GM23338 (cell line): Measurements from ENCODE around the gene SNRNP27. TPM values are rescaled to one million over a fixed set of nuclear protein-coding genes. Genes with fewer than 3 reads are reported as not detected.
A peak's percentile ranks its signal among the peaks of the same experiment; 100 is the strongest.

ENCODE experiments used
- ATAC-seq: fragments of 200-7000 bp; cut with Tn5 transposase; 3 replicates; pipeline ENCODE4 v1.9.1; 2020
- DNase-seq: peaks from one replicate; pipeline ENCODE4 v3.0.0-alpha.2; 2015; ENCODE audit warnings: low spot score
- H2AFZ ChIP-seq: fragments of 200-600 bp; sonication (generic); 2 replicates; pipeline ENCODE4 v1.8.0; 2016; ENCODE audit warnings: antibody characterized with exemption, mild to moderate bottlenecking, moderate library complexity
- H3F3A ChIP-seq: fragments of 200-600 bp; sonication (generic); replicated peaks from 2 replicates; pipeline ENCODE4 v1.8.0; 2017; ENCODE audit warnings: antibody characterized with exemption, mixed run types, low read depth
- H3K27ac ChIP-seq: fragments of 200-600 bp; sonication (generic); 2 replicates; pipeline ENCODE4 v1.6.1; 2016; ENCODE audit warnings: low read depth
- H3K27me3 ChIP-seq: fragments of 200-600 bp; sonication (generic); 2 replicates; pipeline ENCODE4 v1.8.0; 2016; ENCODE audit warnings: mild to moderate bottlenecking, mixed run types, moderate library complexity; ENCODE audit not compliant: insufficient read depth
- H3K36me3 ChIP-seq: fragments of 200-600 bp; sonication (generic); 2 replicates; pipeline ENCODE4 v1.8.0; 2016; ENCODE audit warnings: mild to moderate bottlenecking; ENCODE audit not compliant: insufficient read depth
- H3K4me1 ChIP-seq: fragments of 200-600 bp; sonication (generic); 2 replicates; pipeline ENCODE4 v1.8.0; 2016; ENCODE audit warnings: mild to moderate bottlenecking, moderate library complexity; ENCODE audit not compliant: insufficient read depth
- H3K4me2 ChIP-seq: fragments of 200-600 bp; sonication (generic); 2 replicates; pipeline ENCODE4 v1.7.1; 2017; ENCODE audit warnings: mixed run types
- H3K4me3 ChIP-seq: fragments of 200-600 bp; sonication (generic); 2 replicates; pipeline ENCODE4 v1.6.1; 2016; ENCODE audit warnings: mixed run types
- H3K79me2 ChIP-seq: fragments of 200-600 bp; sonication (generic); replicated peaks from 2 replicates; pipeline ENCODE4 v1.8.0; 2017; ENCODE audit warnings: mild to moderate bottlenecking; ENCODE audit not compliant: insufficient read depth
- H3K9me2 ChIP-seq: fragments of 200-600 bp; sonication (generic); 2 replicates; pipeline ENCODE4 v1.8.0; 2017; ENCODE audit not compliant: insufficient read depth
- H4K20me1 ChIP-seq: fragments of 200-600 bp; sonication (generic); replicated peaks from 2 replicates; pipeline ENCODE4 v1.8.0; 2017; ENCODE audit warnings: mild to moderate bottlenecking; ENCODE audit not compliant: insufficient read depth
- H3K27ac Mint-ChIP-seq: 2 replicates; pipeline ENCODE4 v1.8.0; 2020; ENCODE audit warnings: inconsistent platforms, mild to moderate bottlenecking, moderate library complexity, mixed read lengths
- H3K27me3 Mint-ChIP-seq: 3 replicates; pipeline ENCODE4 v1.8.0; 2022; ENCODE audit warnings: low read depth, mild to moderate bottlenecking, moderate library complexity, mixed read lengths, inconsistent platforms; ENCODE audit not compliant: insufficient read depth, poor library complexity
- H3K36me3 Mint-ChIP-seq: 3 replicates; pipeline ENCODE4 v1.8.0; 2021; ENCODE audit warnings: low read depth, mild to moderate bottlenecking, inconsistent platforms, moderate library complexity, mixed read lengths
- H3K4me1 Mint-ChIP-seq: 3 replicates; pipeline ENCODE4 v1.8.0; 2020; ENCODE audit warnings: mild to moderate bottlenecking, inconsistent platforms, mixed read lengths
- H3K4me3 Mint-ChIP-seq: 3 replicates; pipeline ENCODE4 v1.8.0; 2021; ENCODE audit warnings: moderate library complexity, mild to moderate bottlenecking, inconsistent platforms, mixed read lengths
- H3K9me3 Mint-ChIP-seq: 3 replicates; pipeline ENCODE4 v1.8.0; 2020; ENCODE audit warnings: moderate library complexity, mild to moderate bottlenecking, inconsistent platforms, mixed read lengths
- CREB1 ChIP-seq: fragments of 250-450 bp; sonication (Bioruptor Pico); IDR thresholded peaks from 2 replicates; pipeline ENCODE4 v1.5.0; 2020; ENCODE audit warnings: low read depth, mild to moderate bottlenecking, moderate library complexity
- ETS1 ChIP-seq: IDR thresholded peaks from 2 replicates; pipeline ENCODE4 v1.6.1; 2016; ENCODE audit warnings: antibody characterized with exemption
- EZH2 ChIP-seq: fragments of 200-600 bp; sonication (generic); IDR thresholded peaks from one replicate; pipeline ENCODE4 v1.8.0; 2017; ENCODE audit warnings: antibody characterized with exemption, mild to moderate bottlenecking, low read depth; ENCODE audit not compliant: unreplicated experiment
- NANOG ChIP-seq: IDR thresholded peaks from 2 replicates; pipeline ENCODE4 v1.6.1; 2016; ENCODE audit warnings: antibody characterized with exemption, borderline replicate concordance
- POLR2AphosphoS5 ChIP-seq: IDR thresholded peaks from 2 replicates; pipeline ENCODE4 v1.6.1; 2016; ENCODE audit warnings: antibody characterized with exemption, low read depth
- REST ChIP-seq: IDR thresholded peaks from one replicate; pipeline ENCODE4 v1.6.1; 2018; ENCODE audit warnings: antibody characterized with exemption; ENCODE audit not compliant: unreplicated experiment
- STAT1 ChIP-seq: IDR thresholded peaks from one replicate; pipeline ENCODE4 v1.6.1; 2016; ENCODE audit warnings: antibody characterized with exemption; ENCODE audit not compliant: unreplicated experiment
- ZNF114 ChIP-seq: fragments of 250-450 bp; sonication (Bioruptor Pico); IDR thresholded peaks from 2 replicates; pipeline ENCODE4 v1.5.0; 2020; ENCODE audit warnings: mild to moderate bottlenecking, moderate library complexity
- ZNF331 ChIP-seq: fragments of 250-450 bp; sonication (Bioruptor Pico); IDR thresholded peaks from 2 replicates; pipeline ENCODE4 v1.5.0; 2020; ENCODE audit warnings: low read depth, mild to moderate bottlenecking, moderate library complexity
- ZNF462 ChIP-seq: fragments of 250-450 bp; sonication (Bioruptor Pico); IDR thresholded peaks from 2 replicates; pipeline ENCODE4 v1.5.0; 2020; ENCODE audit warnings: mild to moderate bottlenecking, moderate library complexity
- polyA plus RNA-seq: library from polyadenylated mRNA; unstranded; fragments of >200 nt; fragmentation: Nextera tagmentation; extraction: Ambion mirVana; gene quantifications from 2 replicates; pipeline ENCODE4 v1.2.1, GENCODE V29; 2016
- total RNA-seq: library from RNA; depleted of rRNA; stranded (reverse); fragments of >200 nt; shearing (Covaris generic); gene quantifications from 2 replicates; pipeline ENCODE4 v1.2.3, GENCODE V29; 2014

The SNRNP27 gene
- total and polyA plus RNA-seq, 2 experiments from 2014 or later = 54.3 to 133 TPM

GRCh38 chr2:69934614-69934908 is 40.8 kb downstream of the SNRNP27 start:
- Histone ChIP-seq H3K4me3 (no peak overlapping the region), H3K4me2 (no peak overlapping the region), H3K27ac (no peak overlapping the region), H3K9me2 (no peaks in the 10 kb centered on the region), H3K27me3 (no peaks in the 10 kb centered on the region), H4K20me1 (no peaks in the 10 kb centered on the region), H2AFZ (no peak overlapping the region), H3K79me2 (no peaks in the 10 kb centered on the region), H3K36me3 (no peaks in the 10 kb centered on the region), H3K4me1 (peaks cover 4% of the 10 kb centered on the region; the same call in 1 of the 2 replicates), H3F3A (no peaks in the 10 kb centered on the region)
- no peak for TF ChIP-seq ZNF114 (CRISPR knock-in tag)
- no peak for TF ChIP-seq ZNF331 (CRISPR knock-in tag)
- no peak for TF ChIP-seq ETS1
- no peak for TF ChIP-seq EZH2
- TF ChIP-seq POLR2AphosphoS5 = no peak
- ATAC-seq = no peak
- H3K27ac Mint-ChIP-seq = peak overlapping the region; percentile 53
- DNase-seq = no peak
- peaks cover 6% of the 10 kb centered on the region for H3K27me3 Mint-ChIP-seq
- no peaks in the 10 kb centered on the region for H3K9me3 Mint-ChIP-seq
- peaks cover 6% of the 10 kb centered on the region for H3K36me3 Mint-ChIP-seq
- H3K4me3 Mint-ChIP-seq = no peak overlapping the region; the same call in 2 of the 3 replicates
- H3K4me1 Mint-ChIP-seq = peaks cover 24% of the 10 kb centered on the region

GRCh38 chr2:69935011-69935410 is 41.3 kb downstream of the SNRNP27 start:
- H3K9me2 ChIP-seq = no peaks in the 10 kb centered on the region
- H3K4me2 ChIP-seq = no peak overlapping the region
- Mint-ChIP-seq H3K27me3 (peaks cover 6% of the 10 kb centered on the region), H3K27ac (no peak overlapping the region), H3K9me3 (no peaks in the 10 kb centered on the region), H3K4me3 (no peak overlapping the region), H3K4me1 (peaks cover 27% of the 10 kb centered on the region), H3K36me3 (peaks cover 6% of the 10 kb centered on the region)
- no peaks in the 10 kb centered on the region for H3K36me3 ChIP-seq
- no peaks in the 10 kb centered on the region for H4K20me1 ChIP-seq
- H3K79me2 ChIP-seq = no peaks in the 10 kb centered on the region
- H2AFZ ChIP-seq = no peak overlapping the region
- no peak for ATAC-seq
- no peaks in the 10 kb centered on the region for H3K27me3 ChIP-seq
- H3K27ac ChIP-seq = no peak overlapping the region
- no peak overlapping the region for H3K4me3 ChIP-seq
- no peak for DNase-seq
- H3F3A ChIP-seq = no peaks in the 10 kb centered on the region
- H3K4me1 ChIP-seq = peaks cover 8% of the 10 kb centered on the region
- TF ChIP-seq ZNF462 (CRISPR knock-in tag) (no peak), REST (no peak), STAT1 (no peak), NANOG (no peak), ZNF331 (CRISPR knock-in tag) (no peak), EZH2 (no peak), POLR2AphosphoS5 (no peak), CREB1 (CRISPR knock-in tag) (no peak)
